Measurements from ENCODE around the gene DRICH1.

GRCh38 chr22:23632178-23632577, at the start of gene DRICH1:
- TF ChIP-seq POLR2A (IDR thresholded peaks at IDR 0.05; ENCODE audit: low read depth, low read length): no peak
- TF ChIP-seq POLR2AphosphoS5 (IDR thresholded peaks at IDR 0.05; ENCODE audit: low read depth, low read length): no peak
- TF ChIP-seq POU2F2 (IDR thresholded peaks at IDR 0.05; ENCODE audit: low read depth, low read length): no peak
- no peak for TF ChIP-seq TAF1 (IDR thresholded peaks at IDR 0.05; ENCODE audit: low read depth, low read length)
- no peak for TF ChIP-seq PAX5 (IDR thresholded peaks at IDR 0.05; ENCODE audit: insufficient read depth, low read length, severe bottlenecking)
